Sigmoid colon (tissue), 7 donors: ENCODE measurements around the gene C17orf67. TPM values are rescaled to one million over a fixed set of nuclear protein-coding genes. Genes with fewer than 3 reads are reported as not detected.

ENCODE experiments used
- DNase-seq: peaks from one replicate; pipeline ENCODE4 v3.0.0-alpha.2; 2019
- H3K27ac ChIP-seq, 4 donors: fragments of 200-600 bp; sonication (generic); one replicate each; pipeline ENCODE4 v1.5.1; 2016 to 2019; ENCODE audit warnings: mild to moderate bottlenecking in 1 of 4
- H3K27me3 ChIP-seq, 3 donors: fragments of 200-600 bp; sonication (generic); one replicate each; pipeline ENCODE4 v1.5.1; 2019; ENCODE audit warnings: mild to moderate bottlenecking in 1 of 3
- H3K36me3 ChIP-seq, 4 donors: fragments of 200-600 bp; sonication (generic); one replicate each; pipeline ENCODE4 v1.5.1; 2016 to 2019
- H3K4me1 ChIP-seq, 4 donors: fragments of 200-600 bp; sonication (generic); one replicate each; pipeline ENCODE4 v1.5.1; 2017 to 2019
- H3K4me3 ChIP-seq, 4 donors: fragments of 200-600 bp; sonication (generic); one replicate each; pipeline ENCODE4 v1.5.1; 2017 to 2019; ENCODE audit warnings: mild to moderate bottlenecking in 2 of 4, moderate library complexity in 1 of 4
- H3K9me3 ChIP-seq, 4 donors: fragments of 200-600 bp in 3 of 4; sonication (generic) in 3 of 4; one replicate each; pipeline versions ENCODE4 v1.5.1 to v1.6.1; 2013 to 2019
- EP300 ChIP-seq, 4 donors: sonication (generic); formaldehyde crosslinking; IDR thresholded peaks; one replicate each; pipeline ENCODE4 v1.6.1; 2017; ENCODE audit warnings: antibody characterized with exemption in 4 of 4
- POLR2A ChIP-seq, 2 donors: fragments of 450-650 bp; IDR thresholded peaks; one replicate each; pipeline ENCODE4 v1.6.1; 2016; ENCODE audit warnings: antibody characterized with exemption in 2 of 2, mild to moderate bottlenecking in 2 of 2, moderate library complexity in 2 of 2
- POLR2AphosphoS5 ChIP-seq, 4 donors: sonication (generic); formaldehyde crosslinking; IDR thresholded peaks; one replicate each; pipeline ENCODE4 v1.6.1; 2017; ENCODE audit warnings: antibody characterized with exemption in 4 of 4
- WGBS, 2 donors: extraction: QIAGEN DNeasy Blood & Tissue Kit; methylation state at CpG; one replicate each; pipeline ENCODE4 v1.1.7; 2013; 5-methylcytosine and 5-hydroxymethylcytosine counted together
- intact Hi-C: fragments of 100-400 bp; cut with DNase I; formaldehyde crosslinking; loops from one replicate; pipeline ENCODE4 v1.15.1; 2023
- polyA plus RNA-seq, 3 donors: library from polyadenylated mRNA; stranded (reverse); fragments of 200-250 nt; gene quantifications; one replicate each; pipeline ENCODE4 v1.2.3, GENCODE V29; 2013
- total RNA-seq, 4 donors: library from RNA; depleted of rRNA; stranded (reverse); fragments of >200 nt; gene quantifications; one replicate each; pipeline ENCODE4 v1.1.0, GENCODE V29; 2016
- TF ChIP-seq, protein P1 (sequence below), 4 experiments: fragments of 450-650 bp in 3 of 4; fragments of 200-600 bp in 1 of 4; IDR thresholded peaks; one replicate each; pipeline ENCODE4 v1.5.1; 2016 to 2019; ENCODE audit warnings: antibody characterized with exemption in 4 of 4, mild to moderate bottlenecking in 3 of 4, moderate library complexity in 2 of 4
- donor health status: healthy with polysubstance abuse.
- donor health status: Bipolar disorder and iron deficiency.
- donor health status: healthy.

Gene C17orf67
- total and polyA plus RNA-seq, 7 donors = 0.99 to 2.8 (median 1.9) TPM; not detected in 1

GRCh38 chr17:56754523-56755208, 79.1 kb downstream of the C17orf67 start:
- intact Hi-C loops = no loop called here
- H3K36me3 ChIP-seq = no peaks in the 10 kb centered on the region
- H3K4me3 ChIP-seq = no peak overlapping the region
- H3K9me3 ChIP-seq = no peaks in the 10 kb centered on the region
- TF ChIP-seq, protein P1, sequence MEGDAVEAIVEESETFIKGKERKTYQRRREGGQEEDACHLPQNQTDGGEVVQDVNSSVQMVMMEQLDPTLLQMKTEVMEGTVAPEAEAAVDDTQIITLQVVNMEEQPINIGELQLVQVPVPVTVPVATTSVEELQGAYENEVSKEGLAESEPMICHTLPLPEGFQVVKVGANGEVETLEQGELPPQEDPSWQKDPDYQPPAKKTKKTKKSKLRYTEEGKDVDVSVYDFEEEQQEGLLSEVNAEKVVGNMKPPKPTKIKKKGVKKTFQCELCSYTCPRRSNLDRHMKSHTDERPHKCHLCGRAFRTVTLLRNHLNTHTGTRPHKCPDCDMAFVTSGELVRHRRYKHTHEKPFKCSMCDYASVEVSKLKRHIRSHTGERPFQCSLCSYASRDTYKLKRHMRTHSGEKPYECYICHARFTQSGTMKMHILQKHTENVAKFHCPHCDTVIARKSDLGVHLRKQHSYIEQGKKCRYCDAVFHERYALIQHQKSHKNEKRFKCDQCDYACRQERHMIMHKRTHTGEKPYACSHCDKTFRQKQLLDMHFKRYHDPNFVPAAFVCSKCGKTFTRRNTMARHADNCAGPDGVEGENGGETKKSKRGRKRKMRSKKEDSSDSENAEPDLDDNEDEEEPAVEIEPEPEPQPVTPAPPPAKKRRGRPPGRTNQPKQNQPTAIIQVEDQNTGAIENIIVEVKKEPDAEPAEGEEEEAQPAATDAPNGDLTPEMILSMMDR (IDR thresholded peaks at IDR 0.05) = no peak
- TF ChIP-seq EP300 (IDR thresholded peaks at IDR 0.05) (no peak), POLR2A (IDR thresholded peaks at IDR 0.05) (no peak), POLR2AphosphoS5 (IDR thresholded peaks at IDR 0.05) (no peak)
- no peak overlapping the region for H3K27ac ChIP-seq
- DNase-seq = no peak
- H3K4me1 ChIP-seq = no peaks in the 10 kb centered on the region
- 45 to 55% methylated on average over 8 of the region's 8 CpGs for WGBS, 2 donors
- no peaks in the 10 kb centered on the region for H3K27me3 ChIP-seq

DNA sequence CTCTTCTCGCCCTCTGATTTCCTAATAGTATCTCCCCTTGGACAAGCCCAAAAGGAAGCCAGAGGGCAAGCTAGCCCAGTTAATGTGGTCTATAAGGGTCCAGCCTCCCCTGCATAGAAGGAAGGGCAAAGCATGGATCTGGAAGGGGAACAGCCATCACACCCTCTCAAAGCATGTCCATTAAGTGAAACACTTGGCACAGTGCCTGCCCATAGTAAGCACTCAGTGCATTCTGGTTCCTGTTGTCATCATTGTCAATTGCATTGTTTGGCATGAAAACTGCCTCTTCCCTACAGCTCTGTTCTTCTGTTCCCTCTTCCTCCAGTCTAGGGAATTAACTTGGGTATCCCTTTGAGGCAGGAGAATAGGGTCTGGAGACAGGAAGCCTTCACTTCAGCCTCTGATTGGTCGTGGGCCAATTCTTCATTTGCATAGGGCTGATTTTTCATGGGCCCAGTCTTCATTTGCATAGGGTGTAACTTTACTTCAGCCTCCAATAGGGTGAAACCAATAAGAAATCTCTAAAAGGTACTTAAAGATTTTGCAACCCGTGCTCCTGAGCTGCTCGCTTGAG, 81.4 kb downstream of the C17orf67 start:
- intact Hi-C loops = no loop called here
- no peaks in the 10 kb centered on the region for H3K9me3 ChIP-seq
- H3K36me3 ChIP-seq = no peaks in the 10 kb centered on the region
- no peak for DNase-seq
- no peaks in the 10 kb centered on the region for H3K27me3 ChIP-seq
- TF ChIP-seq, protein P1 (IDR thresholded peaks at IDR 0.05) = no peak
- TF ChIP-seq EP300 (IDR thresholded peaks at IDR 0.05) (no peak), POLR2AphosphoS5 (IDR thresholded peaks at IDR 0.05) (no peak), POLR2A (IDR thresholded peaks at IDR 0.05) (no peak)
- no peaks in the 10 kb centered on the region for H3K4me1 ChIP-seq
- 77 to 87% methylated on average over 4 of the region's 4 CpGs for WGBS, 2 donors
- H3K27ac ChIP-seq = no peak overlapping the region
- no peak overlapping the region for H3K4me3 ChIP-seq

GRCh38 chr17:56751145-56751738, 82.5 kb downstream of the C17orf67 start:
- intact Hi-C loops = no loop called here
- 58 to 65% methylated on average over 6 of the region's 6 CpGs for WGBS, 2 donors

GRCh38 chr17:56744721-56745120, 89.0 kb downstream of the C17orf67 start:
- Histone ChIP-seq H3K4me3 (no peak overlapping the region), H3K36me3 (no peaks in the 10 kb centered on the region), H3K9me3 (no peaks in the 10 kb centered on the region), H3K27me3 (no peaks in the 10 kb centered on the region), H3K27ac (no peak overlapping the region), H3K4me1 (no peaks in the 10 kb centered on the region)
- TF ChIP-seq POLR2AphosphoS5 (IDR thresholded peaks at IDR 0.05) = no peak
- TF ChIP-seq, protein P1 (IDR thresholded peaks at IDR 0.05) = no peak
- no peak for TF ChIP-seq POLR2A (IDR thresholded peaks at IDR 0.05)
- no peak for TF ChIP-seq EP300 (IDR thresholded peaks at IDR 0.05)
- intact Hi-C loops = no loop called here
- no peak for DNase-seq
- 91 to 93% methylated on average over 7 of the region's 7 CpGs for WGBS, 2 donors

More at GRCh38 chr17:56751145-56751738, 82.5 kb downstream of the C17orf67 start:
- Histone ChIP-seq H3K27ac (no peak overlapping the region), H3K9me3 (no peaks in the 10 kb centered on the region), H3K27me3 (no peaks in the 10 kb centered on the region), H3K4me1 (no peaks in the 10 kb centered on the region), H3K36me3 (no peaks in the 10 kb centered on the region), H3K4me3 (no peak overlapping the region)
- TF ChIP-seq, protein P1 (IDR thresholded peaks at IDR 0.05) = no peak
- TF ChIP-seq EP300 (IDR thresholded peaks at IDR 0.05) (no peak), POLR2A (IDR thresholded peaks at IDR 0.05) (no peak), POLR2AphosphoS5 (IDR thresholded peaks at IDR 0.05) (no peak)
- no peak for DNase-seq
